GM18868 (cell line): ENCODE measurements around the gene DMGDH.

Experiments used
- ATAC-seq: cut with Tn5 transposase; IDR thresholded peaks from one replicate; pipeline ENCODE4 v1.9.1; 2021; ENCODE audit warnings: mild to moderate bottlenecking, moderate library complexity; ENCODE audit not compliant: unreplicated experiment

The DMGDH gene

DNA sequence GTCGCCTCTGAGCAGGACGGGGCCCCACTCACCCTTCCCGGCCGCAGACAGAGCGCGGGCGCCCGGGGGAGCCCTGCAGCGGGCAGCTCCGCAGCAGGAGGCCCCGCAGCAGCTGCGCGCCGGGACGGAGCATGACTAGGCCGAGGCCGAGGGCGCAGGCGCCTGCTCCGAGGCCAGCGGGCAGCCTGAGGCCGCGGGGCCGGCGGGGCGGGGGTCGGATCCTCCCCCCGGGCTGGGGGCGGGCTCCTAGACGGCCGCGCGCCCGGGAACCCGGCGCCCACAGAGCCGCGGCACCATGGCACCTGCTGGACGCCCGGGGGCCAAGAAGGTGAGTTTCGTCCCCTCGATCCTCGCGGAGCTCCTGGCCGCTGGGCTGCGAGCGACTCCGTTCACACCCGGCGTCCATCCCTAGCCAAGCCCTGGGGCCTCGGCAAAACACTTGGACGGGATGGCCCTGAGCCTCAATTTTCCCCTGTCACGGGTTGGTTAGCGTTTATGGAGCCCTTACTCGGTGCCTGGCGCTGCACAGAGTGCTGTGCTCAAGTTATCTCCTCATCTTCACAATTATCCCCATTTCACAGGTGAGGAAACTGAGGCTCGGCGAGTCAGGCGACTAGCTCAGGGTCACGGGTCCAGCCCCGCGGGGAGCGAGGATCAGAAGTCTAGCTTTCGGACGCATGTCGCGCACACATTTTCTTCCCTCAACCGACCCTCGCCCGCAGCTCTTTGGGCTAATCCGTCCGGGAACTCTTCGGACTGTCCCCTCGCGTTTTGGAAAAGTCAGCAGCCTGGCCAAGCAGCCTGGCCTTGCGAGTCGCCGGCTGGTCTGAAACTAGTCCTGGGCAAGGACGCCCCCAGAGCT lies at the start of gene DMGDH, which contains the start of gene BHMT2:
DMGDH (minus strand) TSS at position 187 of the 862 bp plus-strand sequence; CDS start at position 133, 54 bp downstream.
BHMT2 (plus strand) TSS at position 280 of the 862 bp plus-strand sequence; CDS start at position 296, 16 bp downstream.
- ATAC-seq = no peak

DNA sequence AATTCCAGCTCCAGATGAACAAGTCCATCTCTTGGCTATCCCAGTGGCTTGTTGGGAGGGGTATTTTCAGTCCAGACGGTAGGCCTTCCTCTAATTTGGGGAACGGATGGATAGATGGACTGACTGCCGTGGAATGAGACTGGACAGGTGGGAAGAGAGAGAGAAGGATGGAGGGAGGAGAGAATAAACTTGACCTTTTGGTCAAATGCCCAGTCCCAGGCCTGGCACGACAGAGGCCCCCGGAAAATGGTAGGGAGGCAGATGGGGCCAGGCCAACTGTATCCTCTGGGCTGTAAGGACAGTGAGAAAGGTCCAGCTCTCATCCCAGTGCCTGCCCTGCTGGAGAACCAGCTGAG lies 43.2 kb upstream of the DMGDH start:
- no peak for ATAC-seq

DNA sequence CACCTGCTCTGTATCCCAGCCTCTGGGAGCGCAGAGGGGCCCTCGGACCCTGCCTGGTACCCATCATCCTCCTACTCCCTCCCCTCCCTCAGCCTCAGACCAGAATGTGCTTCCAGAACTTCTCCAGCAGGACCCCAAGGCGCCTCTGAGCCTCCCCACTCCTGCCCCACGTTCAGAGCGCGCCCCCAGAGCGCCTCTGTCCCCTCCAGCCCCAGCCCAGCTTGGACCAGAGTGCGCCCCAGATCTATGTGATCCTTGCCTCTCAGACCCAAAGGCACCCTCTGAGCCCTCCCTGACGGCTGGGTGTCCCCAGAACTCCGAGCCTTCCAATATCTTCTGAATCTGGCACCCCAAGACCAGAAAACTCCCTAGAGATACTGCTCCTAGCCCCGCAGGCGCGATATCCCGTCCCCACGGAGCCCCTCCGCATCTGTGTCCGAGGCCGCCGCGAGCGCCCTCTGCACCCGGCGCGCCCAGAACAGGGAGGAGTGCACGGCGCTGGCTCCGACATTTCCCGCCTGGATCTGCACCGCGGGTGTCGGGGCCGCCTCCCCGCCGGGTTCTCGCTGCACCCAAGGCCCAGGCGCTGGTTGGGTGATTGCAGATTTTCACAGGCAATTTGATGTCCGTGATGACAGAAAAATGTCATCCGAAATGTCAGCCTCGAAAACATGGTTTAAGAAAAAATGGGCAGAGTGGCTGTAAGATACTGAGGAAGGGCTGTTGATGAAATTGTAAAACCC lies 42.7 kb upstream of the DMGDH start:
- ATAC-seq = no peak

DNA sequence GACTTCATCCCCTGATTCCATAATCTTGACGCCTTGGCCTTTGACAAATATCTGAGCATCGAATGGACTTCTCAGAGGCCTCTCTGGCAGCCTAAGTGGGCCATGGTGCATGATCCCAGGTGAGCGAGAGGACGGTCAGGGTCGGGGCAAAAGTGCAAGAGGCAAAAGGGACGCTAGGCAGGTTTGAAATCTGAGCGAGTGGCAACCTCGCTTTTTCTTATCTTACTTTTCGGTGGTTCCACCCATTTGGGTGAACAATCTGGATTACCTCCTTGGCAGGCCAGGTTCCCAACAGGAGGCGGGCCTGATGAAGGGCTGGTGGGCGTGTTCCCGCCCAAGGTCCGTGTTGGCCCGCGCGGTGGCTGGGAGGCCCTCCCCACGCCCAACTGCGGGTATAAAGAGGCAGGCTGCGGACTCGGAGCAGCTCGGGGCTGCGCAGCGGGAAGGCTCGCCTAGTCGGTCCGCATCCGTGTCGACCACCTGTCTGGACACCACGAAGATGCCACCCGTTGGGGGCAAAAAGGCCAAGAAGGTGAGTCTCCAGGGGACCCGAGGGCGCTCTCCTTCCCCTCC lies 42.0 kb upstream of the DMGDH start, which contains the start of gene BHMT:
BHMT (plus strand) TSS at position 423 of the 573 bp plus-strand sequence; CDS start at position 500, 77 bp downstream.
- no peak for ATAC-seq

- ATAC-seq = no peak
Observed at GRCh38 chr5:79109527-79110492, 40.3 kb upstream of the DMGDH start.

DNA sequence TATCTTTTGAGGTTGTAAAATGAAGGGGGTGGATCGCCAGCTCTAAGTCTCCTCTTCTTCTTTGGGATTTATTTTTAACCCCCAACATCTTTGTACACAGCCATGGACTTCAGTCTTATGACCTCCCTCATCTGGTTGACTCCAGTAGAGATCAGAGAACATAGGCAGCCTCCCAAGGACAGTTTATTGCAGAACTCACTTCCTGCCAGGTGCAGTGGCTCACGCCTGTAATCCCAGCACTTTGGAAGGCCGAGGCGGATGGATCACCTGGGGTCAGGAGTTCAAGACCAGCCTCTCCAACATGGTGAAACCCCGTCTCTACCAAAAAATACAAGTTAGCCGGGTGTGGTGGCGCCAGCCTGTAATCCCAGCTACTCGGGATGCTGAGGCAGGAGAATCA lies 39.3 kb upstream of the DMGDH start:
- ATAC-seq = no peak

- ATAC-seq = no peak
Observed at GRCh38 chr5:79108086-79108485, 38.6 kb upstream of the DMGDH start.

- no peak for ATAC-seq
Observed at GRCh38 chr5:79107020-79107796, 37.7 kb upstream of the DMGDH start.

DNA sequence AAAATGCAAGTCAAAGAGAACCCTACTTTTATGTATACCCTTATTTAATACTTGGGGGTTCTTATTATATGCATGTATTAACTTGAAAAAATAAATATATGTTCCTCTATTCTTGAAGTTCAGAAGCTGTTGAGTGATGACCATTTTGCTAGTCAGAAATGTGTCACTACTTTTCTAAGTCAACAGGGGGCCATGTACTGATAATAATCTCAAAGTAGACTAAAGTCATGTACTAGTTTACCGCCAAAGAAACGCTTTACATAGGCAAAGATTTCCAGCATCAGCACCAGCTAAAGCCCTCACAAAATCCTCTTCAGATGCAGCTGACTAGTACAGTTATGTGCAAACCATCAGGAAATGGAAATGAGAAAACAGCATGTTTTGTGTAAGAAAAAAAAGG lies 36.4 kb upstream of the DMGDH start:
- no peak for ATAC-seq

DNA sequence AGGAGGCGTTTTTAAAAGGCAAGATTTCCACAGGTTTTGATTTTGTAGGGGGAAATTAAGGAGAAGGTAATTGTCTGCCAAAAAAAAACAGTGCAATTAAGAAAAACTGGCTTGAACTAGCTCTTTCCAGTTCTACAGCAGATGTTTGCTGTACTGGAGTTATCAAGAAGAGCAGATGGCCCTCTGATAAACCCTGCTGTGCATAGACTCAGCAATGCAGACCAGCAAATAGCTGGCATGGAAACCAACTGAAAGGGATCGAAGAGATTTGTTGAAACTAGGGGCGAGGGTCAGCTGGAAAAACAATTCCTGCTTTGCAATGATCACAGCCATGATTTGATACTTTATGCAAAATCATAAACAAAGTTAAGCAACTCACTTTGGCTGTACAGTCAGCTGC lies 24.3 kb upstream of the DMGDH start:
- ATAC-seq = no peak

- ATAC-seq = no peak
Observed at GRCh38 chr5:79091064-79091463, 21.6 kb upstream of the DMGDH start.

DNA sequence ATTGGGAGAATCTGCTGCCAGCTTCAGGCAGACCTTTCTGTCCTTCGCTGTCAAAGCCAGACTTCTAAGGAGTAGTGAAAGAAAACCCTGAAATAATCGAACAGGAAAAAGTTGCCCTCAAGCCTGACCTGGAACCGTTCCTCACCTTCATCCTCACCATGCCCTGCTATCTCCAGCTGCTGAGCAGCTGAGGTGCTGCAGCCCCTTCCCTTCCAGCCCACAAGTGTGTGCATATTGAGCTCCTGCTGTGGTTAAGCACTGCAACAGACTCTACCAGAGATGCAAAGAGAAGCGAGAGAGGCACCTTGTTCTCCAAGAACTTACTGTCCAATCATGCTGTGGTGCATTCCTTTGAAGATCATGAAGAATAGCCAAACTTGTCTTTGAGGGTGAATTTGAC lies 19.0 kb upstream of the DMGDH start:
- ATAC-seq = no peak

DNA sequence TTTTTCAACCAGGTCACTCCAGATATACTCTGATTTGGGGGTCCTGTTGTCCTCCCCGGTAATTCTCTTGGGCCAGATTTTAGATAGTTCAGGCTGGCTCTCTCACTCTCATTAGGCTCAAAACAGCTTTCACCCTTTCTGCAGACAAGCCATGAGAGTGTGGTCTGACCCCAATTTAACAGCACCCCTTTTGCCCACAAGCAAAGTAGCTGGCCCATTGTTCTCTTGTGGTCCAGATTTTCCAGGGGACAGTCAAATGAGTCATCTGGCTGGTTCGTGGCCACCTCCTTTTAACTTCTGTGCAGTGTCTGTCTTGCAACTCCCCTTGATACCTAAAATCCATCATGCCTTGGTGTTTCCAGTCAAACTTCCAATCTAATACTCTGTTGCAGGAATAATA lies 16.6 kb upstream of the DMGDH start:
- peak; percentile 40 for ATAC-seq

GRCh38 chr5:79081779-79082178 lies 12.3 kb upstream of the DMGDH start:
- no peak for ATAC-seq

DNA sequence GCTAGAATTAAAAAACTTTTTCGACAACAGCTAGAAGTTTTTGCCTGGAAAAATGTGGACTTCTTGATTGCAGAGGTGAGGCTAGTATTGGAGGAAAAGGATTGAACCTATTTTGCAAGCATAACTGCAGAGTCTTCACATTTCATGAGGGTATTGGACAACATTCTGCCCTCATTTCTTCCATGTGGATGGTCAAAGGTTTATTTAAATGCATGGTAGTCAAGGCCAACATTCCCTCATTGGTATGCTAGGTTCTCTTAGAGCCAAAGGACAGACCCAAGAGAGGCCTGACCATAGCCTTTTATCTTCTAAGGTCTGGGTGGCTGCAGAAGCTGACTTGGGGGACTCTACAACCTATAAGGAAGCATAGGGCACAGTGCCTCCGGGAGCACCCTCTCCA lies 11.3 kb upstream of the DMGDH start:
- no peak for ATAC-seq

- ATAC-seq = no peak
Observed at GRCh38 chr5:79077680-79078365, 8.3 kb upstream of the DMGDH start.

- ATAC-seq = no peak
Observed at GRCh38 chr5:79076819-79077218, 7.3 kb upstream of the DMGDH start.

- ATAC-seq = no peak
Observed at GRCh38 chr5:79075646-79076426, 6.4 kb upstream of the DMGDH start.
